MCF 10A (cell line): Measurements from ENCODE around the gene MARF1. TPM values are rescaled to one million over a fixed set of nuclear protein-coding genes. Genes with fewer than 3 reads are reported as not detected.

Source experiments
- BruUV-seq: library from RNA; stranded (reverse); fragments of 400-500 nt; replicated peaks from 2 replicates; lab custom pipeline; 2021; lab: Mats Ljungman, UMichigan
- CTCF ChIA-PET: fragments of 300-600 bp; sonication (Branson Sonifier 250); formaldehyde crosslinking; extraction: SDS; loops from one replicate; lab custom pipeline; 2021; ENCODE audit warnings: antibody characterized with exemption, inconsistent platforms; lab: Yijun Ruan, JAX
- POLR2A ChIA-PET: fragments of 300-600, 350-650 bp; sonication (Branson Sonifier 250); formaldehyde crosslinking; extraction: SDS; loops from one replicate; lab custom pipeline; 2020; ENCODE audit warnings: antibody characterized with exemption, inconsistent platforms; lab: Yijun Ruan, JAX
- DNase-seq: peaks from one replicate; pipeline ENCODE4 v3.0.0-alpha.2; 2018; ENCODE audit not compliant: unreplicated experiment
- H3K27ac Mint-ChIP-seq: one replicate; pipeline ENCODE4 v1.8.0; 2022; ENCODE audit warnings: mild to moderate bottlenecking, low read depth, mixed read lengths; ENCODE audit not compliant: unreplicated experiment
- H3K27me3 Mint-ChIP-seq: one replicate; pipeline ENCODE4 v1.8.0; 2022; ENCODE audit warnings: mixed read lengths; ENCODE audit not compliant: insufficient read depth, unreplicated experiment
- H3K36me3 Mint-ChIP-seq: one replicate; pipeline ENCODE4 v1.8.0; 2022; ENCODE audit warnings: mild to moderate bottlenecking, moderate library complexity, mixed read lengths; ENCODE audit not compliant: insufficient read depth, unreplicated experiment
- H3K4me1 Mint-ChIP-seq: one replicate; pipeline ENCODE4 v1.8.0; 2022; ENCODE audit warnings: mixed read lengths; ENCODE audit not compliant: insufficient read depth, unreplicated experiment
- H3K4me3 Mint-ChIP-seq: one replicate; pipeline ENCODE4 v1.8.0; 2022; ENCODE audit warnings: mild to moderate bottlenecking, moderate library complexity, mixed read lengths; ENCODE audit not compliant: unreplicated experiment
- H3K9me3 Mint-ChIP-seq: one replicate; pipeline ENCODE4 v1.8.0; 2022; ENCODE audit warnings: mixed read lengths; ENCODE audit not compliant: unreplicated experiment
- intact Hi-C: fragments of 100-400 bp; cut with micrococcal nuclease; formaldehyde crosslinking; loops from 2 replicates; pipeline ENCODE4 v1.14.1; 2022
- total RNA-seq: library from RNA; stranded (reverse); gene quantifications from 2 replicates; pipeline ENCODE4 v1.2.3, GENCODE V29; 2022
- TF ChIP-seq, protein P1 (sequence below): fragments of 200-600 bp; IDR thresholded peaks from one replicate; pipeline ENCODE4 v1.8.0; 2022; ENCODE audit warnings: antibody characterized with exemption, mild to moderate bottlenecking; ENCODE audit not compliant: unreplicated experiment

MARF1 gene
- total RNA-seq, 1 experiment from 2014 or later: 48.1 TPM

DNA sequence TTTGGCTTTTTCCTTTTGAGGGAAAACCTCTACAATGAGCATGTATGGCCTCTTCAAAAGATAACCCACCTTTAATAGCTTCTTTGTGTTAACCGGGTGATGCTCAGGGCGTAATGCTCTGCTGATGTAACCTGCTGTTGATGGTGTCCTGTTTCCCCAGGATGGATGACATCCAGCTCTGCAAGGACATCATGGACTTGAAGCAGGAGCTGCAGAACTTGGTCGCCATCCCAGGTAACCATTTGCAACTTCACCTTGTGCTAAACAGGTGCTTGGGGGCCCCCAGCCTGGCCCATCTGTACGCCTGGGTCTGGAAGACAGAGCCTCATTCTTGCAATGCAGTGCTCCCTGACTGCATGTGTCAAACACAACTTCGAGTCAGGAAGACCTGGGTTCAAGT lies 75.1 kb downstream of the MARF1 start:
- POLR2A ChIA-PET: interaction anchor here (1.0 kb wide), 1 partner anchor 23 kb away, joined by 3 read pairs; no protein-coding TSS in a partner anchor
- CTCF ChIA-PET: interaction anchor here (1.1 kb wide), 1 partner anchor 17 kb away, joined by 3 read pairs; no protein-coding TSS in a partner anchor

DNA sequence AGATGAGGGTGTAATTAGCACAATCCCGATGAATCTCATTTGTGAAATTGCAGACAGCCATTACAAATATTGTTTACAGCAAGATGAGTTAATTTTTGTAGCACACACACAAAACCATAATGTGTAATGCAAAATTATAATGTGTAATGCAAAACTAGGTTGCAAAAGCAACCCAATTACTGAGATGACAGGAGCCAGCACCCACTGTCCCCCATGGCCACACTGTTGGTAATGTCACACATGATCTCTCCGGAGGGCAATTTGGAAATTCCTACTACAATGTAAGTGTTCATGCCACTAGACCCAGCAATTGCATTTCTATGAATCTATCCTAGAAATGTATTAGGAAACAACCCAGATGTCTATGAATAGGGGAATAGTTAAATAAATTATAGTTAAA lies 76.9 kb downstream of the MARF1 start:
- Mint-ChIP-seq H3K36me3 (peaks cover 6% of the 10 kb centered on the region), H3K27me3 (no peaks in the 10 kb centered on the region), H3K4me1 (no peaks in the 10 kb centered on the region), H3K4me3 (no peak overlapping the region), H3K9me3 (no peaks in the 10 kb centered on the region), H3K27ac (no peak overlapping the region)
- CTCF ChIA-PET: no interaction called here
- DNase-seq: no peak
- intact Hi-C loops: no loop called here
- POLR2A ChIA-PET: no interaction called here
- TF ChIP-seq, protein P1, sequence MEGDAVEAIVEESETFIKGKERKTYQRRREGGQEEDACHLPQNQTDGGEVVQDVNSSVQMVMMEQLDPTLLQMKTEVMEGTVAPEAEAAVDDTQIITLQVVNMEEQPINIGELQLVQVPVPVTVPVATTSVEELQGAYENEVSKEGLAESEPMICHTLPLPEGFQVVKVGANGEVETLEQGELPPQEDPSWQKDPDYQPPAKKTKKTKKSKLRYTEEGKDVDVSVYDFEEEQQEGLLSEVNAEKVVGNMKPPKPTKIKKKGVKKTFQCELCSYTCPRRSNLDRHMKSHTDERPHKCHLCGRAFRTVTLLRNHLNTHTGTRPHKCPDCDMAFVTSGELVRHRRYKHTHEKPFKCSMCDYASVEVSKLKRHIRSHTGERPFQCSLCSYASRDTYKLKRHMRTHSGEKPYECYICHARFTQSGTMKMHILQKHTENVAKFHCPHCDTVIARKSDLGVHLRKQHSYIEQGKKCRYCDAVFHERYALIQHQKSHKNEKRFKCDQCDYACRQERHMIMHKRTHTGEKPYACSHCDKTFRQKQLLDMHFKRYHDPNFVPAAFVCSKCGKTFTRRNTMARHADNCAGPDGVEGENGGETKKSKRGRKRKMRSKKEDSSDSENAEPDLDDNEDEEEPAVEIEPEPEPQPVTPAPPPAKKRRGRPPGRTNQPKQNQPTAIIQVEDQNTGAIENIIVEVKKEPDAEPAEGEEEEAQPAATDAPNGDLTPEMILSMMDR: no peak
- no TSS peak for BruUV-seq

More for the DNA sequence above, 75.1 kb downstream of the MARF1 start:
- no TSS peak for BruUV-seq
- Mint-ChIP-seq H3K27me3 (no peaks in the 10 kb centered on the region), H3K4me3 (no peak overlapping the region), H3K9me3 (no peaks in the 10 kb centered on the region), H3K4me1 (peaks cover 14% of the 10 kb centered on the region), H3K36me3 (peaks cover 6% of the 10 kb centered on the region), H3K27ac (no peak overlapping the region)
- no peak for DNase-seq
- TF ChIP-seq, protein P1: no peak
- intact Hi-C loops: no loop called here

DNA sequence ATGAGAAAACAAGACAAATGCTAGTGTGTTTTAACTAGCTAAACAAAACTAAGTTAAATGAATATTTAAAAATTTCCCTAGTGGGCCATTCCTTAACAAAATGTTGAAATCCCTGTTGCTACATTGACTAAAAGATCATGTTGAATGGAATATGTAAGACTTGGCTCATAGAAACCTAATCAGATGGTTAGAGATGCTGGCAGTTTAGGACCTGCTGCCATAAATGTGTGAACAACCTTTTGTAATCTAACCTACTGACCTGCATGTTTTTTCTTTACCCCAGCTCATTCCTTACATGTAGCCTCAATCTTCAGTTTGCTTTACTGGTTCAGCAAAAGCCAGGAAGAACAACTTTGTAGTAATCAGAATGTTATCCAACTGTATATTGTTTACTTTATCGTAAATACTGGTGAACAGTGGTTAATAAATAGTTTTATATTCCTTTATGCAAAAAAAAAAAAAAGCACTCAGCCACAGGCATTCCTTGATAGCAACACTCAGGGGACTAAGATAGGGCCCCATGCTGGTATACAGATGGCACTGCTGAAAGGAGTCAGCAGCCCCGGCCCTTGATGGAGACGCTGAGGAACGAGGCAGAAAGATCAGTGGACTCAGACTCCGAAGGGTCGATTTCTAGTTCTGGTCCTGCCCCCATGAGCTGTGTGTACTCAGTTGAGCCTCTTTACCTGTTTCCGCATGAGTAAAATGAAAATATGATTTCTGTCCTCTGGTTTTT lies 78.2 kb downstream of the MARF1 start:
- Mint-ChIP-seq H3K27ac (no peak overlapping the region), H3K4me3 (no peak overlapping the region), H3K27me3 (no peaks in the 10 kb centered on the region), H3K9me3 (no peaks in the 10 kb centered on the region), H3K4me1 (no peaks in the 10 kb centered on the region), H3K36me3 (peaks cover 6% of the 10 kb centered on the region)
- POLR2A ChIA-PET: interaction anchor here (1.0 kb wide), 1 partner anchor 26 kb away, joined by 6 read pairs; no protein-coding TSS in a partner anchor
- no TSS peak for BruUV-seq
- CTCF ChIA-PET: interaction anchor here (0.6 to 1.1 kb wide), 3 partner anchors 14 to 524 kb away, joined by 3 to 4 read pairs (median 3); no protein-coding TSS in a partner anchor
- intact Hi-C loops: no loop called here
- TF ChIP-seq, protein P1: no peak
- no peak for DNase-seq

DNA sequence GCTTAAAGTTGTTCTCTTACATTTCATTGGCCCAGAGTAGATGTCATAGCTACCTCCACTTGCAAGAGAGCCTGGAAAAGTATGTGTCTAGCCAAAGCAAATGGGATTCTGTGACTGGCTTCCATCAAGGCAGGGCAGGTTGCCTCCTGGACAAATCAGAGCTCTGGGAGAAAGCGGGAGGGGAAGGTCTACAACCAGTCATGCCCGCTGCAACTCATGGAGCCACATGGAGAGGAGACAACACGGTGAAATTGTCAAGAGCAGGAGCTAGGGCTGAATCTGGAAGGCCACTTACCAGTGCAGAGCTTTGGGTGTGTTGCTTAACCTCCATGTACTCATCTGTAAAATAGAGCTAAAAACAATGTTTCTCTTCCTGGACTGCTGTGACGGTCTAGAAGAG lies 83.8 kb downstream of the MARF1 start:
- no peaks in the 10 kb centered on the region for H3K9me3 Mint-ChIP-seq

More for the DNA sequence above, 83.8 kb downstream of the MARF1 start:
- H3K36me3 Mint-ChIP-seq: peaks cover 5% of the 10 kb centered on the region
- no peak for DNase-seq
- no TSS peak for BruUV-seq
- TF ChIP-seq, protein P1: no peak
- no peak overlapping the region for H3K4me3 Mint-ChIP-seq
- ChIA-PET CTCF (interaction anchor here (0.6 to 1.8 kb wide), 3 partner anchors 9 to 636 kb away, joined by 3 to 8 read pairs (median 7); no protein-coding TSS in a partner anchor), POLR2A (interaction anchor here (0.7 kb wide), 1 partner anchor 1469 kb away, joined by 3 read pairs; no protein-coding TSS in a partner anchor)
- no peak overlapping the region for H3K27ac Mint-ChIP-seq
- H3K27me3 Mint-ChIP-seq: no peaks in the 10 kb centered on the region
- no peaks in the 10 kb centered on the region for H3K4me1 Mint-ChIP-seq
- intact Hi-C loops: no loop called here
